ENCODE data around the gene TGM5. TPM values are rescaled to one million over a fixed set of nuclear protein-coding genes. Genes with fewer than 3 reads are reported as not detected.

Gene TGM5
- total and polyA plus RNA-seq, 10 donors = 0.02 TPM; not detected in 9

- WGBS, 5 donors = 78 to 91% (median 88%) methylated on average over 8 of the region's 8 CpGs
- H3K27me3 ChIP-seq (replicated peaks in 1 of 7) = peaks cover 0 to 31% (median 0%) of the 10 kb centered on the region in 7 donors
- H3K4me1 ChIP-seq = no peaks in the 10 kb centered on the region
- TF ChIP-seq POLR2AphosphoS5 (IDR thresholded peaks at IDR 0.05) = no peak
- TF ChIP-seq, protein P1, sequence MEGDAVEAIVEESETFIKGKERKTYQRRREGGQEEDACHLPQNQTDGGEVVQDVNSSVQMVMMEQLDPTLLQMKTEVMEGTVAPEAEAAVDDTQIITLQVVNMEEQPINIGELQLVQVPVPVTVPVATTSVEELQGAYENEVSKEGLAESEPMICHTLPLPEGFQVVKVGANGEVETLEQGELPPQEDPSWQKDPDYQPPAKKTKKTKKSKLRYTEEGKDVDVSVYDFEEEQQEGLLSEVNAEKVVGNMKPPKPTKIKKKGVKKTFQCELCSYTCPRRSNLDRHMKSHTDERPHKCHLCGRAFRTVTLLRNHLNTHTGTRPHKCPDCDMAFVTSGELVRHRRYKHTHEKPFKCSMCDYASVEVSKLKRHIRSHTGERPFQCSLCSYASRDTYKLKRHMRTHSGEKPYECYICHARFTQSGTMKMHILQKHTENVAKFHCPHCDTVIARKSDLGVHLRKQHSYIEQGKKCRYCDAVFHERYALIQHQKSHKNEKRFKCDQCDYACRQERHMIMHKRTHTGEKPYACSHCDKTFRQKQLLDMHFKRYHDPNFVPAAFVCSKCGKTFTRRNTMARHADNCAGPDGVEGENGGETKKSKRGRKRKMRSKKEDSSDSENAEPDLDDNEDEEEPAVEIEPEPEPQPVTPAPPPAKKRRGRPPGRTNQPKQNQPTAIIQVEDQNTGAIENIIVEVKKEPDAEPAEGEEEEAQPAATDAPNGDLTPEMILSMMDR (IDR thresholded peaks at IDR 0.05 in 8 of 11, conservative IDR thresholded peaks at IDR 0.05 in 3 of 11) = no peak
- no peak for TF ChIP-seq POLR2A (IDR thresholded peaks at IDR 0.05)
- no peak overlapping the region for H3K27ac ChIP-seq
- H3K9me3 ChIP-seq = no peaks in the 10 kb centered on the region
- H3K4me3 ChIP-seq = no peak overlapping the region
- no peak for DNase-seq
- intact Hi-C loops (cut with DNase I; ENCODE audit: low total_unique reads) = no loop called here
- H3K36me3 ChIP-seq = no peaks in the 10 kb centered on the region
Observed at GRCh38 chr15:43212299-43212698, 54.4 kb downstream of the TGM5 start.

GRCh38 chr15:43211224-43211735, 55.4 kb downstream of the TGM5 start:
- Histone ChIP-seq H3K4me1 (no peaks in the 10 kb centered on the region), H3K27me3 (replicated peaks in 1 of 7) (peaks cover 0 to 31% (median 0%) of the 10 kb centered on the region in 7 donors), H3K27ac (no peak overlapping the region), H3K36me3 (no peaks in the 10 kb centered on the region), H3K4me3 (no peak overlapping the region), H3K9me3 (no peaks in the 10 kb centered on the region)
- no peak for TF ChIP-seq POLR2AphosphoS5 (IDR thresholded peaks at IDR 0.05)
- TF ChIP-seq POLR2A (IDR thresholded peaks at IDR 0.05) = no peak
- TF ChIP-seq, protein P1 (IDR thresholded peaks at IDR 0.05 in 8 of 11, conservative IDR thresholded peaks at IDR 0.05 in 3 of 11) = no peak
- intact Hi-C loops (cut with DNase I; ENCODE audit: low total_unique reads) = no loop called here
- no peak for DNase-seq
- 74 to 86% (median 84%) methylated on average over 2 to 4 of the region's 4 CpGs for WGBS, 5 donors

- H3K9me3 ChIP-seq = no peaks in the 10 kb centered on the region
- H3K36me3 ChIP-seq = no peaks in the 10 kb centered on the region
- 74 to 90% (median 79%) methylated on average over 9 of the region's 9 CpGs for WGBS, 5 donors
- H3K27me3 ChIP-seq (replicated peaks in 1 of 7) = peaks cover 0 to 31% (median 0%) of the 10 kb centered on the region in 7 donors
- TF ChIP-seq POLR2AphosphoS5 (IDR thresholded peaks at IDR 0.05) (no peak), POLR2A (IDR thresholded peaks at IDR 0.05) (no peak)
- TF ChIP-seq, protein P1 (IDR thresholded peaks at IDR 0.05 in 8 of 11, conservative IDR thresholded peaks at IDR 0.05 in 3 of 11) = no peak
- intact Hi-C loops (cut with DNase I; ENCODE audit: low total_unique reads) = no loop called here
- no peak overlapping the region for H3K27ac ChIP-seq
- no peaks in the 10 kb centered on the region for H3K4me1 ChIP-seq
- H3K4me3 ChIP-seq = no peak overlapping the region
- DNase-seq = no peak
Observed at GRCh38 chr15:43210807-43211206, 55.9 kb downstream of the TGM5 start.

DNA sequence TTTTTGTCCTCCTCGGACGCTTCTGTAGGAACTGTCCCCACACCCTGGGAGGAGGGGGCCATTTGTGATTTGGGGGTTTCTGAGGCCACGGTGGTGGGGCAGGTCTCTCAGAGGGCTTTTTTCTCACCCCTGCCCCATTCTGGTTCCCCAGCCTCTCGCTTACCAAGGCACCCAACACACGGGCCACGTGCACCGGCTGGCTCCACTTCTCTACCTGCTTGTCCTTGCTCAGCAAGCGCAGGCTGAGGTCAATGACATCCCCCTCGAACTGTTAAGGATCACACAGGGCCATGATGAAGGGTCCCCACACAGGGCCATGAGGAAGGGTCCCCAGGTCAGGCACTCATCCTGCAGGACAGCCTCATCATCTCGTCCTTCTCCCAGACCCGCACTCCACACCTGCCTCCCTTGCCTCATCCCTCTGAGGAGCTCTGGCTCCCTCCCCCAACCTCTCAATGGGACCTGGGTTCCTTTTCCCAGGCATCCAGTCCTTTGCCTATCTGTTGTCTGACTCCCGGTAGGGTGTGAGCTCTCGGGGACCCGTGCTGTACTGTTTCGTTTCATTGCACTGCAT, 56.5 kb downstream of the TGM5 start:
- Histone ChIP-seq H3K27me3 (replicated peaks in 1 of 7) (peaks cover 0 to 31% (median 0%) of the 10 kb centered on the region in 7 donors), H3K9me3 (no peaks in the 10 kb centered on the region), H3K4me1 (no peaks in the 10 kb centered on the region), H3K36me3 (no peaks in the 10 kb centered on the region), H3K4me3 (no peak overlapping the region), H3K27ac (no peak overlapping the region)
- intact Hi-C loops (cut with DNase I; ENCODE audit: low total_unique reads) = no loop called here
- no peak for DNase-seq
- WGBS, 5 donors = 83 to 90% (median 88%) methylated on average over 15 of the region's 15 CpGs
- TF ChIP-seq, protein P1 (IDR thresholded peaks at IDR 0.05 in 8 of 11, conservative IDR thresholded peaks at IDR 0.05 in 3 of 11) = no peak
- TF ChIP-seq POLR2AphosphoS5 (IDR thresholded peaks at IDR 0.05) (no peak), POLR2A (IDR thresholded peaks at IDR 0.05) (no peak)
